ENCODE measurements around the gene MOB1B.

MOB1B gene

GRCh38 chr4:70901607-70901983 lies 574 bp upstream of the MOB1B start:
- H3K9ac ChIP-seq (ENCODE audit: low read length) = peak overlapping the region; percentile 88
- peak overlapping the region; percentile 76 for H3K27ac ChIP-seq (ENCODE audit: low read length, poor library complexity, severe bottlenecking)
- peak overlapping the region; percentile 82 to 87 for H3K18ac ChIP-seq (ENCODE audit: low read depth in 1 of 2, low read length in 2 of 2)
- H3K9me3 ChIP-seq (ENCODE audit: control insufficient read depth, low read length) = no peaks in the 10 kb centered on the region
- H3K36me3 ChIP-seq (ENCODE audit: control insufficient read depth in 1 of 2, insufficient read depth in 2 of 2, low read depth in 1 of 2, low read length in 2 of 2) = peaks cover 9 to 14% of the 10 kb centered on the region in 2 experiments
- H4K91ac ChIP-seq (ENCODE audit: low read length) = peak overlapping the region; percentile 96
- peak overlapping the region; percentile 35 to 69 for H3K4ac ChIP-seq (ENCODE audit: low read depth in 1 of 2, low read length in 2 of 2)
- no peak overlapping the region for H3K23ac ChIP-seq (ENCODE audit: low read length in 2 of 2)
- peak overlapping the region; percentile 79 for H3K4me2 ChIP-seq (ENCODE audit: low read length, poor library complexity, severe bottlenecking)
- DNase-seq = no peak
- peak overlapping the region; percentile 95 for H4K8ac ChIP-seq (ENCODE audit: low read length)
- no peak overlapping the region for H2AK5ac ChIP-seq (ENCODE audit: low read length, severe bottlenecking)
- peak overlapping the region in 1 of 2 experiments; percentile 89 for H3K14ac ChIP-seq (ENCODE audit: low read length in 2 of 2)
- 39% methylated on average over 8 of the region's 8 CpGs for WGBS
- peaks cover 4% of the 10 kb centered on the region for H3K4me1 ChIP-seq (ENCODE audit: control insufficient read depth, insufficient read depth, low read depth, low read length)
- H3K4me3 ChIP-seq (ENCODE audit: insufficient read depth in 1 of 2, low read depth in 1 of 2, low read length in 2 of 2) = peak overlapping the region; percentile 85 to 96
- peak overlapping the region; percentile 82 for H2BK15ac ChIP-seq (ENCODE audit: low read depth, poor library complexity, severe bottlenecking)
- H2BK120ac ChIP-seq (ENCODE audit: low read depth, low read length) = peak overlapping the region; percentile 96
- H2BK12ac ChIP-seq (ENCODE audit: low read length in 2 of 2) = peak overlapping the region in 1 of 2 experiments; percentile 84
- no peaks in the 10 kb centered on the region for H3K27me3 ChIP-seq (ENCODE audit: control insufficient read depth in 1 of 2, insufficient read depth in 1 of 2, low read length in 2 of 2)
- H2AFZ ChIP-seq (ENCODE audit: low read depth, low read length) = peak overlapping the region; percentile 99
- no peak overlapping the region for H2BK5ac ChIP-seq (ENCODE audit: low read depth, low read length, poor library complexity, severe bottlenecking)
- peaks cover 4% of the 10 kb centered on the region for H3K79me1 ChIP-seq (replicated peaks; ENCODE audit: low read length, poor library complexity, severe bottlenecking)

- peak overlapping the region; percentile 75 for H3K27ac ChIP-seq (ENCODE audit: low read length, poor library complexity, severe bottlenecking)
- H3K4ac ChIP-seq (ENCODE audit: low read depth in 1 of 2, low read length in 2 of 2) = peak overlapping the region in 1 of 2 experiments; percentile 52
- H3K18ac ChIP-seq (ENCODE audit: low read depth in 1 of 2, low read length in 2 of 2) = peak overlapping the region; percentile 88 to 90
- peak overlapping the region; percentile 85 for H4K91ac ChIP-seq (ENCODE audit: low read length)
- H3K14ac ChIP-seq (ENCODE audit: low read length in 2 of 2) = peak overlapping the region; percentile 16 to 82
- H3K4me1 ChIP-seq (ENCODE audit: control insufficient read depth, insufficient read depth, low read depth, low read length) = peaks cover 4% of the 10 kb centered on the region
- H2AK5ac ChIP-seq (ENCODE audit: low read length, severe bottlenecking) = no peak overlapping the region
- H3K23ac ChIP-seq (ENCODE audit: low read length in 2 of 2) = no peak overlapping the region
- WGBS = 1% methylated on average over 45 of the region's 48 CpGs
- H2BK120ac ChIP-seq (ENCODE audit: low read depth, low read length) = peak overlapping the region; percentile 54
- peak overlapping the region; percentile 73 for H2BK15ac ChIP-seq (ENCODE audit: low read depth, poor library complexity, severe bottlenecking)
- peak overlapping the region in 1 of 2 experiments; percentile 15 for H2BK12ac ChIP-seq (ENCODE audit: low read length in 2 of 2)
- no peaks in the 10 kb centered on the region for H3K27me3 ChIP-seq (ENCODE audit: control insufficient read depth in 1 of 2, insufficient read depth in 1 of 2, low read length in 2 of 2)
- no peaks in the 10 kb centered on the region for H3K9me3 ChIP-seq (ENCODE audit: control insufficient read depth, low read length)
- peaks cover 12 to 21% of the 10 kb centered on the region in 2 experiments for H3K36me3 ChIP-seq (ENCODE audit: control insufficient read depth in 1 of 2, insufficient read depth in 2 of 2, low read depth in 1 of 2, low read length in 2 of 2)
- peak overlapping the region; percentile 85 to 96 for H3K4me3 ChIP-seq (ENCODE audit: insufficient read depth in 1 of 2, low read depth in 1 of 2, low read length in 2 of 2)
- H2BK5ac ChIP-seq (ENCODE audit: low read depth, low read length, poor library complexity, severe bottlenecking) = no peak overlapping the region
- peak overlapping the region; percentile 30 for H2AFZ ChIP-seq (ENCODE audit: low read depth, low read length)
- H3K4me2 ChIP-seq (ENCODE audit: low read length, poor library complexity, severe bottlenecking) = peak overlapping the region; percentile 85
- peaks cover 4% of the 10 kb centered on the region for H3K79me1 ChIP-seq (replicated peaks; ENCODE audit: low read length, poor library complexity, severe bottlenecking)
- peak; percentile 60 for DNase-seq
- H3K9ac ChIP-seq (ENCODE audit: low read length) = peak overlapping the region; percentile 88
- peak overlapping the region; percentile 66 for H4K8ac ChIP-seq (ENCODE audit: low read length)
Observed at GRCh38 chr4:70902577-70903290, 565 bp downstream of the MOB1B start.

DNA sequence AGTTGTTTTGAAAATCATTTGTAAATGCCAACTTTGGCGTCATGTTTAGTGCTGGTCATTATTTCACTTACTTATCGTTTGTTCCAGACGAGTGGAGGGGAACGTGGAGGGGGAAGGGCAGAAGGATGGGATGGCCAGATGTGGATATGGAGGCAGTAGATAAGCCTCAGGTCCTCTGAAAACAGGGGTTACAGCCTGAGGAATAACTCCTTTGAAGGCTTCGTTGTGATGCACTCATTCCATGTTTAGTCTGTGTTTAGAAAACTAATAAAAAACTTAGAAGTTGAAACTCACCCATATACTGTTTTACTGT lies 1.1 kb downstream of the MOB1B start:
- Histone ChIP-seq H2BK12ac (ENCODE audit: low read length in 2 of 2) (no peak overlapping the region), H3K27ac (ENCODE audit: low read length, poor library complexity, severe bottlenecking) (peak overlapping the region; percentile 75), H4K8ac (ENCODE audit: low read length) (no peak overlapping the region), H3K36me3 (ENCODE audit: control insufficient read depth in 1 of 2, insufficient read depth in 2 of 2, low read depth in 1 of 2, low read length in 2 of 2) (peaks cover 13 to 21% of the 10 kb centered on the region in 2 experiments), H3K18ac (ENCODE audit: low read depth in 1 of 2, low read length in 2 of 2) (no peak overlapping the region), H2BK5ac (ENCODE audit: low read depth, low read length, poor library complexity, severe bottlenecking) (no peak overlapping the region), H3K27me3 (ENCODE audit: control insufficient read depth in 1 of 2, insufficient read depth in 1 of 2, low read length in 2 of 2) (no peaks in the 10 kb centered on the region), H3K79me1 (replicated peaks; ENCODE audit: low read length, poor library complexity, severe bottlenecking) (peaks cover 4% of the 10 kb centered on the region), H3K4ac (ENCODE audit: low read depth in 1 of 2, low read length in 2 of 2) (no peak overlapping the region), H3K9ac (ENCODE audit: low read length) (peak overlapping the region; percentile 88), H3K4me1 (ENCODE audit: control insufficient read depth, insufficient read depth, low read depth, low read length) (peaks cover 4% of the 10 kb centered on the region), H3K23ac (ENCODE audit: low read length in 2 of 2) (no peak overlapping the region), H2BK120ac (ENCODE audit: low read depth, low read length) (no peak overlapping the region), H3K4me2 (ENCODE audit: low read length, poor library complexity, severe bottlenecking) (peak overlapping the region; percentile 85), H2AK5ac (ENCODE audit: low read length, severe bottlenecking) (no peak overlapping the region), H2BK15ac (ENCODE audit: low read depth, poor library complexity, severe bottlenecking) (no peak overlapping the region), H2AFZ (ENCODE audit: low read depth, low read length) (no peak overlapping the region), H3K9me3 (ENCODE audit: control insufficient read depth, low read length) (no peaks in the 10 kb centered on the region), H3K14ac (ENCODE audit: low read length in 2 of 2) (no peak overlapping the region), H3K4me3 (ENCODE audit: insufficient read depth in 1 of 2, low read depth in 1 of 2, low read length in 2 of 2) (peak overlapping the region; percentile 85 to 96), H4K91ac (ENCODE audit: low read length) (no peak overlapping the region)
- DNase-seq = peak; percentile 42
- under 1% methylated on average over 4 of the region's 5 CpGs for WGBS

DNA sequence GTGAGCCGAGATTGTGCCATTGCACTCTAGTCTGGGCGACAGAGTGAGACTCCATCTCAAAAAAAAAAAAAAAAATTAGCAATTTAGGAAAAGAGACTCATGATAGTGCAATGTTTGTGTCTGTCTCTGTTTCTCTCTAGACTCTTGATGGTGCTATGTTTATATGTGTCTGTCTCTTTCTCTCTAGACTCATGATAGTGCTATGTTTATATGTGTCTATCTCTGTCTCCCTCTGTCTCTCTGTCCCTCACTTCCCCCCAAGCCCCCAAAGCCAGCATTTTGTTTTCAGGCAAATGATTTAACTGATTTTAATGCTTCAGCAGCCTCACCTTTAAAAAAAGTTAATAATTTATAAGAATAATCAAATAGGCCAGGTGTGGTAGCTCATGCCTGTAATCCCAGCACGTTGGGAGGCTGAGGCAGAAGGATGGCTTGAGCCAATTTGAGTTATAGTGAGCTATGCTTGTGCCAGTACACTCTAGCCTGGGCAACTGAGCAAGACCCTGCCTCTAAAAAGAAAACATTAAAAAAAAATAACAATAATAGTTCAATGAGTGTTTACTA lies 6.9 kb downstream of the MOB1B start:
- no peak overlapping the region for H3K27ac ChIP-seq (ENCODE audit: low read length, poor library complexity, severe bottlenecking)
- no peak overlapping the region for H2BK5ac ChIP-seq (ENCODE audit: low read depth, low read length, poor library complexity, severe bottlenecking)
- no peak overlapping the region for H4K91ac ChIP-seq (ENCODE audit: low read length)
- no peak overlapping the region for H4K8ac ChIP-seq (ENCODE audit: low read length)
- no peak for DNase-seq
- no peak overlapping the region for H3K4me3 ChIP-seq (ENCODE audit: insufficient read depth in 1 of 2, low read depth in 1 of 2, low read length in 2 of 2)
- peaks cover 8% of the 10 kb centered on the region for H3K4me1 ChIP-seq (ENCODE audit: control insufficient read depth, insufficient read depth, low read depth, low read length)
- no peak overlapping the region for H3K4ac ChIP-seq (ENCODE audit: low read depth in 1 of 2, low read length in 2 of 2)
- no peak overlapping the region for H2BK12ac ChIP-seq (ENCODE audit: low read length in 2 of 2)
- H3K4me2 ChIP-seq (ENCODE audit: low read length, poor library complexity, severe bottlenecking) = no peak overlapping the region
- no peaks in the 10 kb centered on the region for H3K9me3 ChIP-seq (ENCODE audit: control insufficient read depth, low read length)
- H2BK15ac ChIP-seq (ENCODE audit: low read depth, poor library complexity, severe bottlenecking) = no peak overlapping the region
- H3K9ac ChIP-seq (ENCODE audit: low read length) = no peak overlapping the region
- no peak overlapping the region for H2AFZ ChIP-seq (ENCODE audit: low read depth, low read length)
- H3K23ac ChIP-seq (ENCODE audit: low read length in 2 of 2) = no peak overlapping the region
- H2AK5ac ChIP-seq (ENCODE audit: low read length, severe bottlenecking) = no peak overlapping the region
- H3K14ac ChIP-seq (ENCODE audit: low read length in 2 of 2) = no peak overlapping the region
- no peaks in the 10 kb centered on the region for H3K27me3 ChIP-seq (ENCODE audit: control insufficient read depth in 1 of 2, insufficient read depth in 1 of 2, low read length in 2 of 2)
- no peak overlapping the region for H3K18ac ChIP-seq (ENCODE audit: low read depth in 1 of 2, low read length in 2 of 2)
- peaks cover 7% of the 10 kb centered on the region for H3K79me1 ChIP-seq (replicated peaks; ENCODE audit: low read length, poor library complexity, severe bottlenecking)
- H2BK120ac ChIP-seq (ENCODE audit: low read depth, low read length) = no peak overlapping the region
- WGBS = no CpG with 5 or more reads among the region's 3 CpGs
- peaks cover 16 to 29% of the 10 kb centered on the region in 2 experiments for H3K36me3 ChIP-seq (ENCODE audit: control insufficient read depth in 1 of 2, insufficient read depth in 2 of 2, low read depth in 1 of 2, low read length in 2 of 2)
